IgD-negative memory B cell (primary cell): ENCODE data around the gene TMEM132C. TPM values are rescaled to one million over a fixed set of nuclear protein-coding genes. Genes with fewer than 3 reads are reported as not detected.
A peak's percentile ranks its signal among the peaks of the same experiment; 100 is the strongest.
"Not testable (repeated sequence)": the region's sequence is repeated elsewhere in the genome, so short reads cannot be mapped to it uniquely, and the experiment has no call there.

Experiments
- H3K27ac Mint-ChIP-seq, 3 donors: one replicate each; pipeline ENCODE4 v1.8.0; 2020 to 2022; ENCODE audit warnings: mild to moderate bottlenecking in 3 of 3, mixed read lengths in 3 of 3, moderate library complexity in 1 of 3
- H3K27me3 Mint-ChIP-seq: one replicate; pipeline ENCODE4 v1.8.0; 2021; ENCODE audit warnings: mixed read lengths
- H3K36me3 Mint-ChIP-seq: one replicate; pipeline ENCODE4 v1.8.0; 2020; ENCODE audit warnings: mild to moderate bottlenecking, mixed read lengths
- H3K4me1 Mint-ChIP-seq, 3 donors: one replicate each; pipeline ENCODE4 v1.8.0; 2020 to 2022; ENCODE audit warnings: mixed read lengths in 3 of 3, mild to moderate bottlenecking in 1 of 3
- H3K4me3 Mint-ChIP-seq, 4 donors: one replicate each; pipeline ENCODE4 v1.8.0; 2020 to 2022; ENCODE audit warnings: mild to moderate bottlenecking in 4 of 4, mixed read lengths in 4 of 4, moderate library complexity in 3 of 4
- H3K9me3 Mint-ChIP-seq, 3 donors: one replicate each; pipeline ENCODE4 v1.8.0; 2020 to 2021; ENCODE audit warnings: mixed read lengths in 3 of 3, mild to moderate bottlenecking in 1 of 3
- polyA plus RNA-seq: library from polyadenylated mRNA; unstranded; fragments of 300-500 nt; fragmentation: Illumina TruSeq; gene quantifications from one replicate; pipeline ENCODE4 v1.2.3, GENCODE V29; 2021

Gene TMEM132C
- not detected for polyA plus RNA-seq

GRCh38 chr12:128267131-128267622, at the start of gene TMEM132C:
Gene TMEM132C (plus strand): TSS chr12:128267170. CDS start chr12:128267403, 233 bp downstream.
- no peak within 1 kb of the TSS for H3K27ac Mint-ChIP-seq
- no peaks in the 10 kb centered on the region for H3K4me1 Mint-ChIP-seq
- peaks cover 41% of the 10 kb centered on the region for H3K27me3 Mint-ChIP-seq
- H3K9me3 Mint-ChIP-seq = peaks cover 0 to 6% (median 2%) of the 10 kb centered on the region in 3 donors
- H3K36me3 Mint-ChIP-seq = no peaks in the 10 kb centered on the region
- peak within 1 kb of the TSS in 2 of 4 donors; percentile 41 to 49 for H3K4me3 Mint-ChIP-seq

- Mint-ChIP-seq H3K27me3 (no peaks in the 10 kb centered on the region), H3K4me3 (no peak overlapping the region), H3K36me3 (no peaks in the 10 kb centered on the region), H3K9me3 (peaks cover 0 to 2% (median 1%) of the 10 kb centered on the region in 3 donors), H3K4me1 (no peaks in the 10 kb centered on the region), H3K27ac (no peak overlapping the region)
Measured at GRCh38 chr12:128224226-128224625, 42.7 kb upstream of the TMEM132C start.

DNA sequence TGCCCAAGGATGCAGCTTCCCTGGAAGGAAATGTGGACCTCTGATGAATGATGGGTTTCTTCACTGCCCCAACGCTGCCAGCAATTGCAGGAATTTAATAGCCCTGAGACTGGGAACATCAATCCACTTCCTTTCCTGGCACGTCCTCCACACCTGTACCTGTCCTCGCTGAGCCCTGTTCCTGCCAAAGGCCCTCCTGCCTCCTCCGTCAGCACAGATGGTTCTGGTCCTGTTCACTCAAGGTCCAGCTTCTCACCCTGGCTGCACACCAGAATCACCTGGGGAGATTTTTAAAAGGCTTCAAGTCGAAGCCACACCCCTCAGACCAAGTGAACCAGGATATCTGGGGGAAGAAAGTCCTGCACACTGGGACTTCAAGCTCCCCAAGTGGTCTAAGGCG, 38.4 kb upstream of the TMEM132C start:
- Mint-ChIP-seq H3K4me1 (no peaks in the 10 kb centered on the region), H3K27ac (no peak overlapping the region), H3K36me3 (no peaks in the 10 kb centered on the region), H3K9me3 (peaks cover 2 to 9% (median 4%) of the 10 kb centered on the region in 3 donors), H3K27me3 (no peaks in the 10 kb centered on the region), H3K4me3 (no peak overlapping the region)

DNA sequence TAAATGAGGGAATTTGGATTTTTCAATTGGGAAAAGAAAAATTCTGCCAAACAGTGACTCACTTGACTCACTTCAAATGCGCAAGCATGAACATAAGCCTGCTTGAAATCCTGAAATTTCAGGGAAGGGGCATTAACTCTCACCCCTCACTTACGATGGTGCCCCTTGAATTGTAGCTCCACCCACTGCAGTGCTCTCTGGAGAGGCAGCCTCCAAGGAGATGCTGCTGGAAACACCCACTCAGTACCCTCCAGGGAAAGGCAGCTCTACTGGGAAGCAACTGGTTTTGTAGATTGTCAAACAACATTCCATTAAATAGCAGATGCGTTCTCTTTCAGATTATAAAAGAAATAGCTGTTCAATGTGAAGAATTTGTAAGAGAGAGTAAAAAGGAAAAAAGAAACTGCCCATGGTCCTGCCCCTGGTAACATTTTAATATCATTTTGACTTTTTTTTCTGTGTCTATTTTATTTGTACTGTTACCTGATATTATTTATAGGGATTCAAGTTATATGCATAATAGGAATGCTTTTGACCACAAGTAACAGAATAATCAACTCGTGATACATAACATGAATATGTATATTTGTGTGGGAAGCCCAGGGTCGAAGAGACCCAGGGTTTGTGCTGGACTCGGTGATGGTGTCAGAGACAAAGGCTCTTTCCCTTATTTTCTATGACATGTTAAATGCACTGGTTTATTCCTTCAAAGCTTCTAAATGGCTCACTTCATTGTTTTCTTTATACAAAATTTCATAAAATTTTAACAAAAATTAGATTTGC, 31.1 kb upstream of the TMEM132C start:
- H3K4me1 Mint-ChIP-seq = no peaks in the 10 kb centered on the region
- peaks cover 0 to 6% (median 4%) of the 10 kb centered on the region in 3 donors for H3K9me3 Mint-ChIP-seq
- peak overlapping the region in 1 of 3 donors; percentile 17 for H3K27ac Mint-ChIP-seq
- no peaks in the 10 kb centered on the region for H3K36me3 Mint-ChIP-seq
- H3K4me3 Mint-ChIP-seq = no peak overlapping the region
- no peaks in the 10 kb centered on the region for H3K27me3 Mint-ChIP-seq

GRCh38 chr12:128236525-128236924, 30.4 kb upstream of the TMEM132C start:
- no peaks in the 10 kb centered on the region for H3K36me3 Mint-ChIP-seq
- no peaks in the 10 kb centered on the region for H3K4me1 Mint-ChIP-seq
- H3K4me3 Mint-ChIP-seq = no peak overlapping the region
- no peak overlapping the region for H3K27ac Mint-ChIP-seq
- H3K9me3 Mint-ChIP-seq = peaks cover 0 to 6% (median 4%) of the 10 kb centered on the region in 3 donors
- no peaks in the 10 kb centered on the region for H3K27me3 Mint-ChIP-seq

- no peaks in the 10 kb centered on the region for H3K27me3 Mint-ChIP-seq
- H3K36me3 Mint-ChIP-seq = no peaks in the 10 kb centered on the region
- peaks cover 0 to 10% (median 0%) of the 10 kb centered on the region in 3 donors for H3K9me3 Mint-ChIP-seq
- no peaks in the 10 kb centered on the region for H3K4me1 Mint-ChIP-seq
- H3K4me3 Mint-ChIP-seq = no peak overlapping the region
- H3K27ac Mint-ChIP-seq = no peak overlapping the region
Measured at GRCh38 chr12:128240745-128241144, 26.2 kb upstream of the TMEM132C start.

DNA sequence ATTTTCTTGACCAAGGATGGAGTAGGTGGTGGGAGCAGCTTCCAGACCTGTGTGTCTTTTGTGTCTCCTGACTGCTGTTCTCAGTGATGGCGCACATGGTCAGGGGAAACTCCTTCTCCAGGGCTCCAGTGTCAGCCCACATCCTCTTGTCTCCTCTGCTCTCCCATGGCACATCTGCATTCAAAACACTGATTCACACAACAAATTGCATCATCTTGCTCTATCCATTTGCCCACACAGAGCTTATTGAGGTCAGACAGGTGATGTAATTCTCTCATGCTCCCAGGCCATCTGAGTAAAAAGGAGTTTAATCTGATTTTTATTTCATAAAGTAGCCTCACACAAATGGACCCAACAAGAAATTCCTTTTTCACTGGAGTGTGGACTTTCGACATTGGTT, 21.8 kb upstream of the TMEM132C start:
- H3K4me1 Mint-ChIP-seq = no peaks in the 10 kb centered on the region

DNA sequence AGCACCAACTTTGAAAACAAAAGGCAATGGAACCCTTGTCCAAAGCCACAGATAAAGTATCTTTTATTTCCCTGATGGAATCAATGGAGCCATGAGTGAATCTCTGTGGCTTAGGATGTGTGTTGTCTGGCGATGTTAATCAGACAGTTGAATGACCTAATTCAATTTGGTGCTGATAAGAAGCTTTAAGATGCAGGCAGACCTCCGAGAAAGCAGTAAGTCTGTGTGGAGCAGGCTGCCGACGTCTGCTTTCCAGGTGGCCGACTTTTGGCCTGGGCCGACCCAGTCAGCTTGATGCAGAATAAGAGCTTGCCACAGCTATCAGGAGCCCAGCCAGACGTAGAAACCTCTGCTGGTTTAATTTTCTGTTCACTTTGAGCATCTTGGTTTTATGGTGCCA, 21.1 kb upstream of the TMEM132C start:
- Mint-ChIP-seq H3K27ac (no peak overlapping the region), H3K9me3 (peaks cover 0 to 16% (median 13%) of the 10 kb centered on the region in 3 donors), H3K4me3 (no peak overlapping the region), H3K36me3 (no peaks in the 10 kb centered on the region), H3K27me3 (peaks cover 1% of the 10 kb centered on the region), H3K4me1 (no peaks in the 10 kb centered on the region)

More for the DNA sequence above, 21.8 kb upstream of the TMEM132C start:
- no peak overlapping the region for H3K27ac Mint-ChIP-seq
- no peak overlapping the region for H3K4me3 Mint-ChIP-seq
- H3K9me3 Mint-ChIP-seq = peaks cover 0 to 16% (median 13%) of the 10 kb centered on the region in 3 donors
- H3K27me3 Mint-ChIP-seq = no peaks in the 10 kb centered on the region
- no peaks in the 10 kb centered on the region for H3K36me3 Mint-ChIP-seq

- no peaks in the 10 kb centered on the region for H3K36me3 Mint-ChIP-seq
- peaks cover 4 to 17% (median 11%) of the 10 kb centered on the region in 3 donors for H3K9me3 Mint-ChIP-seq
- peaks cover 1% of the 10 kb centered on the region for H3K27me3 Mint-ChIP-seq
- no peak overlapping the region for H3K4me3 Mint-ChIP-seq
- H3K4me1 Mint-ChIP-seq = no peaks in the 10 kb centered on the region
- H3K27ac Mint-ChIP-seq = no peak overlapping the region
Measured at GRCh38 chr12:128250096-128250495, 16.9 kb upstream of the TMEM132C start.

DNA sequence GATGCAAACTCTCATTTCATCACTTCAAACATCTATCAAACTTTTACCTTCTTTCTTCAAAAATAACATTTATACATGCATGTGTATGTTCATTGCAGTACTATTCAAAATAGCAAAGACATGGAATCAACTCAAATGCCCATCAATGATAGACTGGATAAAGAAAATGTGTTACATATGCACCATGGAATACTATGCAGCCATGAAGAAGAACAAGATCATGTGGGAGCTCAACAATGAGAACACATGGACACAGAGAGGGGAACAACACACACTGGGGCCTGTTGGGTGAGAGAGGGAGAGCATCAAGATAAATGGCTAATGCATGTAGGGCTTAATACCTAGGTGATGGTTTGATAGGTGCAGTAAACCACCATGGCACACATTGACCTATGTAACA, 13.1 kb upstream of the TMEM132C start:
- not testable (repeated sequence) for H3K36me3 Mint-ChIP-seq, H3K27ac Mint-ChIP-seq, H3K4me1 Mint-ChIP-seq, H3K27me3 Mint-ChIP-seq, H3K9me3 Mint-ChIP-seq, H3K4me3 Mint-ChIP-seq

DNA sequence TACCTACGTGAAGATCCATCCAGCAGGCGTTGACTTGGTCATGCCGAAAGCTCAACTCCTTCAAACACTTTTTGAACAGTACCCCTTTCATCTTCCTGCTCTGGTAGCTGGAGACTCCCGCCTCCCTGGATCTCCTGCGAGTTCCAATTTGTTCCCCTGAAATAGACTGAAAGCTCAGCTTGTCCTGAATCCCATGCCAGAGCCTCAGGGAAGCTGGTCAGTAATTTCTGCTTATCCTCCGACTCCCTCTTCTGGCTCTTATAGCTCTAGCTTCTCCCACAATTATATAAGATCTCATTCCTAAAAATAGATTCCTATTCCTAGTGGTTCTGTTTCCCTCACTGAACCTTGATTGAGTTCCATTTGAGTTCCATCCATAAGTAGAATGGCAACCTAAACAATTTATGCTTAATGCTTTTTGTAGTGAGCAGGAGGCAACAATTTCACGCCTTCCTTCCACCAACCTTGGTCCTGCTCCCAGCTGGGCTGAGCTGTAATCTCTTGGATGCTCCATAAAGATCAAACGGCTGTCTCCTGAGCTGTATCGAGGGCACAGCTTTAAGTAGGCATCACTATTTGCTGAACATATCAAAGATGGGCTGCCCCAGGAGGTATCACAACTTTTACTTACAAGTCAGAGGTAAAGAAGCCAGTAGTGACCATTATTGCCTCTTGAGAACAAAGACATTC, 8.0 kb upstream of the TMEM132C start:
- H3K4me3 Mint-ChIP-seq = no peak overlapping the region
- peaks cover 4% of the 10 kb centered on the region for H3K27me3 Mint-ChIP-seq
- peaks cover 0 to 5% (median 0%) of the 10 kb centered on the region in 3 donors for H3K9me3 Mint-ChIP-seq
- peak overlapping the region in 1 of 3 donors; percentile 57 for H3K27ac Mint-ChIP-seq
- H3K36me3 Mint-ChIP-seq = no peaks in the 10 kb centered on the region
- no peaks in the 10 kb centered on the region for H3K4me1 Mint-ChIP-seq

GRCh38 chr12:128259556-128260070, 7.4 kb upstream of the TMEM132C start:
- peaks cover 9% of the 10 kb centered on the region for H3K27me3 Mint-ChIP-seq
- H3K4me1 Mint-ChIP-seq = no peaks in the 10 kb centered on the region
- no peak overlapping the region for H3K27ac Mint-ChIP-seq
- H3K4me3 Mint-ChIP-seq = no peak overlapping the region
- H3K36me3 Mint-ChIP-seq = no peaks in the 10 kb centered on the region
- H3K9me3 Mint-ChIP-seq = peaks cover 0 to 2% (median 2%) of the 10 kb centered on the region in 3 donors

- peaks cover 26% of the 10 kb centered on the region for H3K27me3 Mint-ChIP-seq
- no peaks in the 10 kb centered on the region for H3K36me3 Mint-ChIP-seq
- no peak overlapping the region for H3K4me3 Mint-ChIP-seq
- H3K9me3 Mint-ChIP-seq = peaks cover 0 to 4% (median 2%) of the 10 kb centered on the region in 3 donors
- H3K4me1 Mint-ChIP-seq = no peaks in the 10 kb centered on the region
- no peak overlapping the region for H3K27ac Mint-ChIP-seq
Measured at GRCh38 chr12:128261757-128262156, 5.2 kb upstream of the TMEM132C start.

GRCh38 chr12:128265566-128265965, 1.4 kb upstream of the TMEM132C start:
- peaks cover 41% of the 10 kb centered on the region for H3K27me3 Mint-ChIP-seq
- H3K9me3 Mint-ChIP-seq = peaks cover 0 to 6% (median 2%) of the 10 kb centered on the region in 3 donors
- H3K4me1 Mint-ChIP-seq = no peaks in the 10 kb centered on the region

GRCh38 chr12:128266086-128266485, 884 bp upstream of the TMEM132C start:
- H3K4me3 Mint-ChIP-seq = peak overlapping the region in 1 of 4 donors; percentile 41

More at GRCh38 chr12:128265566-128265965, 1.4 kb upstream of the TMEM132C start:
- Mint-ChIP-seq H3K36me3 (no peaks in the 10 kb centered on the region), H3K27ac (no peak overlapping the region), H3K4me3 (peak overlapping the region in 2 of 4 donors; percentile 10 to 41)

More at GRCh38 chr12:128266086-128266485, 884 bp upstream of the TMEM132C start:
- Mint-ChIP-seq H3K27ac (no peak overlapping the region), H3K36me3 (no peaks in the 10 kb centered on the region), H3K9me3 (peaks cover 0 to 6% (median 2%) of the 10 kb centered on the region in 3 donors), H3K4me1 (no peaks in the 10 kb centered on the region), H3K27me3 (peaks cover 41% of the 10 kb centered on the region)
